H1 (cell line): ENCODE results near the gene RAP1GDS1. TPM values are rescaled to one million over a fixed set of nuclear protein-coding genes. Genes with fewer than 3 reads are reported as not detected.

Experiments used
- BACH1 ChIP-seq: IDR thresholded peaks from 2 replicates; pipeline ENCODE4 v1.6.1; 2012; ENCODE audit warnings: low read length, improper control_type of control experiment
- BCL11A ChIP-seq, 2 experiments: IDR thresholded peaks; one replicate each; pipeline ENCODE4 v1.6.1; 2011; ENCODE audit warnings: low read depth in 2 of 2, low read length in 2 of 2, mild to moderate bottlenecking in 2 of 2
- CHD7 ChIP-seq: fragments of 300-600 bp; sonication (generic); IDR thresholded peaks from 2 replicates; pipeline ENCODE4 v1.7.1; 2012; ENCODE audit warnings: low read length, moderate library complexity, mild to moderate bottlenecking, inconsistent platforms; ENCODE audit not compliant: insufficient replicate concordance
- GABPA ChIP-seq: IDR thresholded peaks from 2 replicates; pipeline ENCODE4 v1.6.1; 2011; ENCODE audit warnings: mild to moderate bottlenecking, low read length, moderate library complexity, borderline replicate concordance; ENCODE audit not compliant: insufficient read depth
- HDAC2 ChIP-seq, 2 experiments: fragments of 300-600 bp in 1 of 2; sonication (generic) in 1 of 2; IDR thresholded peaks; 2 replicates each; pipeline ENCODE4 v1.6.1; 2011 to 2012; ENCODE audit warnings: low read depth in 2 of 2, low read length in 2 of 2, mild to moderate bottlenecking in 2 of 2, moderate library complexity in 2 of 2, borderline replicate concordance in 1 of 2, inconsistent platforms in 1 of 2
- JUN ChIP-seq: IDR thresholded peaks from 2 replicates; pipeline ENCODE4 v1.6.1; 2011; ENCODE audit warnings: low read depth, mild to moderate bottlenecking, improper control_type of control experiment, low read length
- MAFK ChIP-seq: IDR thresholded peaks from 2 replicates; pipeline ENCODE4 v1.6.1; 2012; ENCODE audit warnings: low read depth, mild to moderate bottlenecking, improper control_type of control experiment, low read length
- RNF2 ChIP-seq: fragments of 200-900, 300-1000 bp; sonication (generic); IDR thresholded peaks from 2 replicates; pipeline ENCODE4 v1.7.1; 2016; ENCODE audit warnings: borderline replicate concordance, low read depth, mild to moderate bottlenecking, antibody characterized with exemption, low read length; ENCODE audit not compliant: poor library complexity, severe bottlenecking; ENCODE audit errors: missing control alignments
- SRF ChIP-seq: IDR thresholded peaks from 2 replicates; pipeline ENCODE4 v1.6.1; 2011; ENCODE audit warnings: mild to moderate bottlenecking, low read depth, low read length, moderate library complexity
- TEAD4 ChIP-seq: IDR thresholded peaks from 2 replicates; pipeline ENCODE4 v1.6.1; 2012; ENCODE audit warnings: low read depth, low read length, inconsistent platforms, mixed read lengths
- polyA plus RNA-seq, 7 experiments: library from polyadenylated mRNA; depleted of rRNA in 3 of 7; stranded (reverse) in 5 of 7; unstranded in 2 of 7; fragments of >200 nt in 5 of 7; fragments of 200-250 nt in 2 of 7; gene quantifications; 1 replicate in 5 of 7; 2 replicates in 1 of 7; 4 replicates in 1 of 7; pipeline versions ENCODE4 v1.2.1 to v1.2.3, GENCODE V29; 2011 to 2013; ENCODE audit warnings: missing spikeins in 2 of 7, mixed read lengths in 2 of 7
- total RNA-seq: library from RNA; stranded (reverse); fragmentation: NEBNext Ultra II Directional; extraction: Animal tissue kit (Norgen Biotek cat#: 25700); gene quantifications from 2 replicates; pipeline ENCODE4 v1.2.1, GENCODE V29; 2021

RAP1GDS1 gene
- total and polyA plus RNA-seq, 2 of the 8 experiments (the other 6 are each of a cell fraction or from before 2014, with no cell fraction given): 12.8 to 31.9 TPM

GRCh38 chr4:98343626-98344025 lies 82.4 kb downstream of the RAP1GDS1 start (continued):
- TF ChIP-seq CHD7: no peak
- no peak for TF ChIP-seq JUN
- no peak for TF ChIP-seq HDAC2 (IDR thresholded peaks at IDR 0.05; ENCODE audit: borderline replicate concordance in 1 of 2, low read depth in 2 of 2, low read length in 2 of 2)
- no peak for TF ChIP-seq RNF2
- TF ChIP-seq GABPA: no peak
- no peak for TF ChIP-seq BACH1
- no peak for TF ChIP-seq MAFK
- no peak for TF ChIP-seq TEAD4
- TF ChIP-seq SRF: no peak
- no peak for TF ChIP-seq BCL11A (IDR thresholded peaks at IDR 0.05; ENCODE audit: low read depth in 2 of 2, low read length in 2 of 2)
